H1 (cell line): Measurements from ENCODE around the gene POLD4. TPM values are rescaled to one million over a fixed set of nuclear protein-coding genes. Genes with fewer than 3 reads are reported as not detected.

Experiments used
- CTCF ChIA-PET: fragments of 300-600 bp; sonication (Branson Sonifier 250); formaldehyde crosslinking; loops from one replicate; lab custom pipeline; 2021; ENCODE audit not compliant: partially characterized antibody; lab: Charles Lee
- POLR2A ChIA-PET: fragments of 300-600 bp; sonication (Branson Sonifier 250); formaldehyde crosslinking; loops from one replicate; lab custom pipeline; 2021; ENCODE audit warnings: inconsistent platforms; ENCODE audit not compliant: partially characterized antibody; lab: Charles Lee
- DNase-seq, 2 experiments: peaks; one replicate each; pipeline versions ENCODE4 v3.0.0 to v3.0.0-alpha.2; 2010 to 2022; ENCODE audit warnings: low spot score in 2 of 2, low read depth in 1 of 2, mixed read lengths in 1 of 2
- FAIRE-seq: peaks from 2 replicates; lab custom pipeline; 2011; peaks lifted over from hg19 to GRCh38; lab: Jason Lieb, UNC
- H2AFZ ChIP-seq: 2 replicates; pipeline ENCODE4 v1.8.1; 2012; ENCODE audit warnings: low read length, inconsistent platforms
- H2AK5ac ChIP-seq: 2 replicates; pipeline ENCODE4 v1.6.1; 2013; ENCODE audit warnings: low read depth, low read length
- H2BK120ac ChIP-seq: replicated peaks from 2 replicates; pipeline ENCODE3; 2013; ENCODE audit warnings: low read depth, low read length, inconsistent platforms
- H2BK12ac ChIP-seq: 2 replicates; pipeline ENCODE4 v1.6.1; 2013; ENCODE audit warnings: low read depth, low read length
- H2BK15ac ChIP-seq: 2 replicates; pipeline ENCODE4 v1.6.1; 2013; ENCODE audit warnings: low read length
- H2BK20ac ChIP-seq: 2 replicates; pipeline ENCODE4 v1.6.1; 2013; ENCODE audit warnings: low read length
- H2BK5ac ChIP-seq: 2 replicates; pipeline ENCODE4 v1.6.1; 2013; ENCODE audit warnings: low read depth, low read length
- H3K14ac ChIP-seq: 2 replicates; pipeline ENCODE4 v1.6.1; 2013; ENCODE audit warnings: inconsistent platforms; ENCODE audit not compliant: insufficient read length
- H3K18ac ChIP-seq: 2 replicates; pipeline ENCODE4 v1.6.1; 2013; ENCODE audit warnings: low read length; ENCODE audit errors: extremely low read depth
- H3K23ac ChIP-seq: 2 replicates; pipeline ENCODE4 v1.6.1; 2013; ENCODE audit warnings: inconsistent platforms; ENCODE audit not compliant: insufficient read length
- H3K23me2 ChIP-seq: 2 replicates; pipeline ENCODE4 v1.6.1; 2013; ENCODE audit warnings: low read depth, low read length
- H3K27ac ChIP-seq: 2 replicates; pipeline ENCODE4 v1.6.1; 2011; ENCODE audit warnings: low read depth, low read length, inconsistent platforms
- H3K27me3 ChIP-seq, 4 experiments: replicated peaks in 1 of 4; 1 replicate in 1 of 4; 2 replicates in 3 of 4; pipeline versions ENCODE4 v1.6.1 to v1.8.1; 2011 to 2013; ENCODE audit warnings: low read length in 3 of 4, mild to moderate bottlenecking in 3 of 4, inconsistent platforms in 2 of 4, mixed read lengths in 2 of 4, moderate library complexity in 1 of 4; ENCODE audit not compliant: control insufficient read depth in 3 of 4, insufficient read depth in 3 of 4; ENCODE audit errors: extremely low read depth in 1 of 4
- H3K36me3 ChIP-seq, 4 experiments: 2 replicates each; pipeline versions ENCODE4 v1.6.1 to v1.8.1; 2011 to 2013; ENCODE audit warnings: mild to moderate bottlenecking in 4 of 4, low read length in 3 of 4, moderate library complexity in 2 of 4, control low read depth in 1 of 4, inconsistent platforms in 1 of 4; ENCODE audit not compliant: insufficient read depth in 4 of 4, control insufficient read depth in 2 of 4
- H3K4ac ChIP-seq: replicated peaks from 2 replicates; pipeline ENCODE3; 2013; ENCODE audit warnings: low read length, low read depth, mixed read lengths, inconsistent platforms; ENCODE audit not compliant: insufficient read length
- H3K4me1 ChIP-seq, 4 experiments: replicated peaks in 1 of 4; 1 replicate in 1 of 4; 2 replicates in 3 of 4; pipeline versions ENCODE4 v1.6.1 to v1.8.1; 2011 to 2013; ENCODE audit warnings: low read length in 3 of 4, inconsistent platforms in 2 of 4, mixed read lengths in 1 of 4; ENCODE audit not compliant: insufficient read depth in 4 of 4, control insufficient read depth in 3 of 4
- H3K4me2 ChIP-seq, 2 experiments: 2 replicates each; pipeline versions ENCODE4 v1.6.1 to v1.8.1; 2011 to 2013; ENCODE audit warnings: low read depth in 2 of 2, low read length in 2 of 2, control low read depth in 1 of 2, inconsistent platforms in 1 of 2, mild to moderate bottlenecking in 1 of 2; ENCODE audit not compliant: insufficient read depth in 1 of 2
- H3K4me3 ChIP-seq, 4 experiments: fragments of 200-600, 300-600 bp in 1 of 4; sonication (generic), shearing (Covaris generic), sonication (Bioruptor Twin) in 1 of 4; 2 replicates each; pipeline versions ENCODE4 v1.5.1 to v1.8.1; 2011 to 2016; ENCODE audit warnings: low read length in 4 of 4, low read depth in 3 of 4, control low read depth in 2 of 4, inconsistent platforms in 2 of 4, mild to moderate bottlenecking in 2 of 4, mixed read lengths in 1 of 4, moderate library complexity in 1 of 4; ENCODE audit not compliant: insufficient read depth in 2 of 4; ENCODE audit errors: extremely low read depth in 1 of 4
- H3K56ac ChIP-seq: replicated peaks from 2 replicates; pipeline ENCODE3; 2013; ENCODE audit warnings: low read depth, mild to moderate bottlenecking, mixed read lengths, low read length, inconsistent platforms; ENCODE audit not compliant: insufficient read length
- H3K79me1 ChIP-seq: 2 replicates; pipeline ENCODE4 v1.6.1; 2013; ENCODE audit warnings: low read depth, low read length, control low read depth
- H3K79me2 ChIP-seq, 2 experiments: 2 replicates each; pipeline versions ENCODE4 v1.6.1 to v1.8.1; 2012 to 2013; ENCODE audit warnings: low read length in 2 of 2, mild to moderate bottlenecking in 2 of 2, inconsistent platforms in 1 of 2; ENCODE audit not compliant: insufficient read depth in 2 of 2, control insufficient read depth in 1 of 2
- H3K9ac ChIP-seq, 4 experiments: replicated peaks in 1 of 4; 1 replicate in 1 of 4; 2 replicates in 3 of 4; pipeline versions ENCODE4 v1.6.1 to v1.8.1; 2011 to 2013; ENCODE audit warnings: low read depth in 3 of 4, low read length in 3 of 4, control low read depth in 2 of 4, mild to moderate bottlenecking in 2 of 4, moderate library complexity in 2 of 4, inconsistent platforms in 1 of 4; ENCODE audit errors: extremely low read depth in 1 of 4
- H3K9me3 ChIP-seq, 2 experiments: 2 replicates each; pipeline versions ENCODE4 v1.6.1 to v1.8.1; 2012 to 2013; ENCODE audit warnings: mild to moderate bottlenecking in 2 of 2, moderate library complexity in 2 of 2, control low read depth in 1 of 2, inconsistent platforms in 1 of 2, low read depth in 1 of 2, low read length in 1 of 2, mixed read lengths in 1 of 2; ENCODE audit not compliant: insufficient read depth in 2 of 2
- H4K20me1 ChIP-seq, 2 experiments: replicated peaks in 1 of 2; 2 replicates each; pipeline versions ENCODE3 to v1.8.1; 2011 to 2013; ENCODE audit warnings: inconsistent platforms in 2 of 2, low read length in 2 of 2, mild to moderate bottlenecking in 1 of 2; ENCODE audit not compliant: insufficient read depth in 2 of 2, control insufficient read depth in 1 of 2
- H4K5ac ChIP-seq: 2 replicates; pipeline ENCODE4 v1.6.1; 2013; ENCODE audit warnings: low read length, low read depth, mixed read lengths, inconsistent platforms; ENCODE audit not compliant: insufficient read length
- H4K8ac ChIP-seq: 2 replicates; pipeline ENCODE4 v1.8.0; 2013; ENCODE audit warnings: mild to moderate bottlenecking, moderate library complexity, low read length, inconsistent platforms; ENCODE audit not compliant: insufficient read depth; ENCODE audit errors: extremely low read depth
- H4K91ac ChIP-seq: replicated peaks from 2 replicates; pipeline ENCODE3; 2013; ENCODE audit warnings: low read length, mixed read lengths, inconsistent platforms; ENCODE audit not compliant: insufficient read length
- CBX5 ChIP-seq: fragments of 300-800, 300-1000 bp; sonication (generic); IDR thresholded peaks from 2 replicates; pipeline ENCODE4 v1.7.1; 2016; ENCODE audit warnings: antibody characterized with exemption, low read length, low read depth
- CBX8 ChIP-seq: fragments of 300-800, 300-1000 bp; sonication (generic); IDR thresholded peaks from 2 replicates; pipeline ENCODE4 v1.7.1; 2016; ENCODE audit warnings: low read depth, low read length, borderline replicate concordance
- HDAC6 ChIP-seq: IDR thresholded peaks from one replicate; pipeline ENCODE4 v1.7.1; 2012; ENCODE audit warnings: low read depth, mild to moderate bottlenecking, inconsistent platforms, low read length, moderate library complexity
- JUN ChIP-seq: IDR thresholded peaks from 2 replicates; pipeline ENCODE4 v1.6.1; 2011; ENCODE audit warnings: low read depth, mild to moderate bottlenecking, improper control_type of control experiment, low read length
- NANOG ChIP-seq: IDR thresholded peaks from 2 replicates; pipeline ENCODE4 v1.6.1; 2011; ENCODE audit warnings: low read length, low read depth, mild to moderate bottlenecking, inconsistent platforms; ENCODE audit not compliant: insufficient read depth, poor library complexity, severe bottlenecking
- NRF1 ChIP-seq: IDR thresholded peaks from 2 replicates; pipeline ENCODE4 v1.6.1; 2011; ENCODE audit warnings: mild to moderate bottlenecking, low read depth, low read length, improper control_type of control experiment
- POU5F1 ChIP-seq: IDR thresholded peaks from 2 replicates; pipeline ENCODE4 v1.6.1; 2011; ENCODE audit warnings: low read depth, mild to moderate bottlenecking, low read length, moderate library complexity
- RAD21 ChIP-seq, 2 experiments: IDR thresholded peaks in 1 of 2; conservative IDR thresholded peaks in 1 of 2; 2 replicates each; pipeline ENCODE4 v1.6.1; 2011; ENCODE audit warnings: low read depth in 2 of 2, low read length in 2 of 2, improper control_type of control experiment in 1 of 2, inconsistent platforms in 1 of 2, mild to moderate bottlenecking in 1 of 2, moderate library complexity in 1 of 2
- WGBS, 2 experiments: shearing (Covaris generic) in 1 of 2; methylation state at CpG; one replicate each; pipeline versions ENCODE4 v1.1.6 to v1.1.7; 2013 to 2015; ENCODE audit warnings: low lambda C conversion rate in 2 of 2, mixed read lengths in 2 of 2, inconsistent platforms in 1 of 2, low coverage in 1 of 2, missing lambda C conversion rate in 1 of 2; ENCODE audit not compliant: insufficient replicate concordance in 2 of 2, insufficient coverage in 1 of 2, insufficient read length in 1 of 2; ENCODE audit errors: extremely low coverage in 1 of 2, missing lambda C conversion rate in 1 of 2; 5-methylcytosine and 5-hydroxymethylcytosine counted together
- long read RNA-seq, 2 experiments: library from RNA in 1 of 2; library from capped mRNA in 1 of 2; stranded (forward); transcript quantifications; one replicate each; pipeline ENCODE4 v2.0.0, GENCODE V29; 2021; ENCODE audit warnings: inconsistent platforms in 1 of 2
- polyA minus RNA-seq, 3 experiments: library from RNA; depleted of rRNA, polyadenylated mRNA; stranded (reverse); fragments of >200 nt; gene quantifications; 1 replicate in 2 of 3; 2 replicates in 1 of 3; pipeline ENCODE4 v1.2.3, GENCODE V29; 2011
- polyA plus RNA-seq, 7 experiments: library from polyadenylated mRNA; depleted of rRNA in 3 of 7; stranded (reverse) in 5 of 7; unstranded in 2 of 7; fragments of >200 nt in 5 of 7; fragments of 200-250 nt in 2 of 7; gene quantifications; 1 replicate in 5 of 7; 2 replicates in 1 of 7; 4 replicates in 1 of 7; pipeline versions ENCODE4 v1.2.1 to v1.2.3, GENCODE V29; 2011 to 2013; ENCODE audit warnings: missing spikeins in 2 of 7, mixed read lengths in 2 of 7
- total RNA-seq: library from RNA; stranded (reverse); fragmentation: NEBNext Ultra II Directional; extraction: Animal tissue kit (Norgen Biotek cat#: 25700); gene quantifications from 2 replicates; pipeline ENCODE4 v1.2.1, GENCODE V29; 2021

Gene POLD4
- total RNA-seq (18.5 and 21.2 TPM in 2 replicates), polyA plus RNA-seq (2011; rRNA removed) (46.7 and 72.0 TPM in 2 replicates), polyA minus RNA-seq (2011; rRNA and poly(A)+ RNA removed) (6.8 and 7.2 TPM in 2 replicates)
- 40.6 TPM for polyA plus RNA-seq (2011; cell fraction: cytosol; rRNA removed)
- polyA plus RNA-seq (2011; cell fraction: nucleus; rRNA removed), result 35.3 TPM
- polyA plus RNA-seq (2012, experiment 1 of 2), result 18.8 to 31.5 TPM (median 27.6 TPM) in 4 replicates
- 33.8 TPM for polyA plus RNA-seq (2012, experiment 2 of 2)
- 25.0 TPM for polyA plus RNA-seq (2013, experiment 1 of 2)
- polyA plus RNA-seq (2013, experiment 2 of 2), result 25.1 TPM
- 12.2 TPM for polyA minus RNA-seq (2011; cell fraction: cytosol; rRNA and poly(A)+ RNA removed)
- 11.0 TPM for polyA minus RNA-seq (2011; cell fraction: nucleus; rRNA and poly(A)+ RNA removed)
- long read RNA-seq, experiment 1, partial matches to known transcripts, result 1 of 10 reads
- long read RNA-seq, experiment 1, other reads (novel, unspliced or antisense), result 2 of 10 reads
- long read RNA-seq, experiment 2, transcript POLD4-201 (4 exons, 918 nt), result major isoform, 16 of 22 reads
- long read RNA-seq, experiment 2, partial matches to known transcripts, result 0 of 22 reads
- long read RNA-seq, experiment 2, other reads (novel, unspliced or antisense), result 2 of 22 reads

DNA sequence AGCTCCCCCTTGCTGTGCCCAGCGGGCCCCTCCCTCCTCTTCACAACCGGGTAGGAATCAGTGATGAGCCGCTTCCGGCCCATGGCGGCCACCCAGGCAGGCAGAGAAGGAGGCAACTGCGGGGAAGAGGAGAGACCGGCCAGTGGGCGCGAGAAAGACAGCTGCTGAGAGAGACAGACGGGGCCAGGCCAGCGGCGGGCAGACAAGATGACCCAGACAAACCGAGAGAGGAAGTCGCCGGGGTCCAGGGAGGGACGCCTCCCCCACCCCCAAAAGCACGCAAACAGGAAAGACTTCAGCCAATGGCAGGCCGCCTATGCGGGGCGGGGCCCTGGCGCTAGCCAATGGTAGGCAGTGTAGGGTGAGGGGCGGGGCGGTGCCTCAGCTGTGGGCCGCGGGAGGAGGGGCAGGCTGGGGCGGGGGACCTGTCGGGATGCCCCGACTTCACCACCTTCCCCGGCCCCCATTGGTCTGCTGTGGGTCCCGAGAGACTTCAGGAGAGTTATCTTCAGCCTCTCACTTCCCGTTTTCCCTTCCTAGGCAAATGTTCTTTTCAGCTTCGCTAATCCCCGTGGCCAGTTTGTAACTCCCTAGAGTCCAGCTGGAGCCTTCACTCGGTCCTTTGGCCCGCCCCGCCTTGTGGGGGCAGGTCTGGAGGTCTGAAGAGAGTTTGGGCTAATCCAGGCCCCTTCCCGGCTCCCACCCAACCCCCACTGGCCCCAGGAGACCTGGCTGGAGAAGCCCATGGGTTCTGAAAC, at the start of gene POLD4:
TSS of gene POLD4 (minus strand) at position 230 of the 758 bp plus-strand sequence. CDS start at position 83, 147 bp downstream.
- Histone ChIP-seq H2AK5ac (no peak within 1 kb of the TSS), H3K56ac (no peak within 1 kb of the TSS), H2BK120ac (no peak within 1 kb of the TSS), H3K36me3 (no peaks in the 10 kb centered on the region), H2AFZ (no peak within 1 kb of the TSS), H4K5ac (peak within 1 kb of the TSS; percentile 95), H3K79me2 (no peaks in the 10 kb centered on the region), H3K27me3 (no peaks in the 10 kb centered on the region; a peak in 1 of 7 replicates), H3K14ac (no peak within 1 kb of the TSS), H3K9me3 (no peaks in the 10 kb centered on the region), H4K8ac (peak within 1 kb of the TSS; percentile 69), H2BK12ac (no peak within 1 kb of the TSS; the same call in 1 of the 2 replicates), H3K4me1 (peaks cover 0 to 18% (median 15%) of the 10 kb centered on the region in 4 experiments; a peak in 6 of 7 replicates), H3K4me2 (peak within 1 kb of the TSS; percentile 90 to 94), H2BK15ac (peak within 1 kb of the TSS; percentile 72), H3K4me3 (peak within 1 kb of the TSS; percentile 57 to 78 (median 73)), H3K18ac (peak within 1 kb of the TSS; percentile 87), H2BK5ac (peak within 1 kb of the TSS; percentile 92), H3K23ac (no peak within 1 kb of the TSS), H3K23me2 (peaks cover 8% of the 10 kb centered on the region; the same call in 1 of the 2 replicates), H3K9ac (peak within 1 kb of the TSS in 3 of 4 experiments; percentile 41 to 62 (median 51); a peak in 5 of 7 replicates), H3K27ac (peak within 1 kb of the TSS; percentile 72; the same call in 1 of the 2 replicates), H3K79me1 (peaks cover 2% of the 10 kb centered on the region; the same call in 1 of the 2 replicates), H3K4ac (no peak within 1 kb of the TSS), H4K20me1 (peaks cover 0 to 3% of the 10 kb centered on the region in 2 experiments), H2BK20ac (no peak within 1 kb of the TSS), H4K91ac (peak within 1 kb of the TSS; percentile 12)
- WGBS, 2 experiments, result 2% methylated on average over 32 of the region's 37 CpGs; no CpG with 5 or more reads in 1 of the 2 experiments
- CTCF ChIA-PET, result interaction anchor here (0.6 to 20.0 kb wide), 11 partner anchors 9 to 92 kb away, joined by 3 to 1305 read pairs (median 9); partner anchors contain the start of genes CLCF1, PPP1CA, RAD9A and TBC1D10C
- POLR2A ChIA-PET, result interaction anchor here (0.6 to 3.4 kb wide), 17 partner anchors 13 to 114 kb away, joined by 3 to 16 read pairs (median 4); partner anchors contain the start of gene RAD9A
- DNase-seq (peak; percentile 79 to 99), FAIRE-seq (no peak)
- TF ChIP-seq NRF1 (no peak), RAD21 (IDR thresholded peaks at IDR 0.05 in 1 of 2, conservative IDR thresholded peaks at IDR 0.05 in 1 of 2; ENCODE audit: low read depth in 2 of 2, low read length in 2 of 2) (no peak), HDAC6 (no peak), NANOG (peak; percentile 1), POU5F1 (no peak), CBX8 (no peak), JUN (no peak), CBX5 (no peak)
